GM21423 (cell line): ENCODE data around the gene TBC1D2.

Experiments used
- ATAC-seq: cut with Tn5 transposase; IDR thresholded peaks from one replicate; pipeline ENCODE4 v1.9.1; 2021; ENCODE audit warnings: mild to moderate bottlenecking, moderate library complexity; ENCODE audit not compliant: unreplicated experiment

Gene TBC1D2

GRCh38 chr9:98219364-98219716 lies 36.1 kb downstream of the TBC1D2 start:
- no peak for ATAC-seq

- no peak for ATAC-seq
These were observed 36.7 kb downstream of the TBC1D2 start for GRCh38 chr9:98218562-98219363.

- ATAC-seq = no peak
These were observed 38.2 kb downstream of the TBC1D2 start for GRCh38 chr9:98217255-98217654.

GRCh38 chr9:98216391-98216790 lies 39.1 kb downstream of the TBC1D2 start:
- ATAC-seq = no peak

- no peak for ATAC-seq
These were observed 39.6 kb downstream of the TBC1D2 start for GRCh38 chr9:98215821-98216220.

GRCh38 chr9:98215271-98215670 lies 40.2 kb downstream of the TBC1D2 start:
- ATAC-seq = no peak

GRCh38 chr9:98214811-98215210 lies 40.6 kb downstream of the TBC1D2 start:
- no peak for ATAC-seq

GRCh38 chr9:98211260-98211659 lies 44.2 kb downstream of the TBC1D2 start:
- ATAC-seq = no peak

- ATAC-seq = no peak
These were observed 45.0 kb downstream of the TBC1D2 start for GRCh38 chr9:98210435-98210834.

- no peak for ATAC-seq
These were observed 45.9 kb downstream of the TBC1D2 start for GRCh38 chr9:98209530-98209929.

- no peak for ATAC-seq
These were observed 46.8 kb downstream of the TBC1D2 start for GRCh38 chr9:98208635-98209034.

- no peak for ATAC-seq
These were observed 47.8 kb downstream of the TBC1D2 start for GRCh38 chr9:98207606-98208005.

GRCh38 chr9:98206754-98207153 lies 48.7 kb downstream of the TBC1D2 start:
- ATAC-seq = no peak

- no peak for ATAC-seq
These were observed 50.8 kb downstream of the TBC1D2 start for GRCh38 chr9:98204692-98205091.

GRCh38 chr9:98203153-98203552 lies 52.3 kb downstream of the TBC1D2 start:
- ATAC-seq = no peak

- no peak for ATAC-seq
These were observed 53.2 kb downstream of the TBC1D2 start for GRCh38 chr9:98202252-98202651.

- no peak for ATAC-seq
These were observed 53.7 kb downstream of the TBC1D2 start for GRCh38 chr9:98201749-98202148.

- no peak for ATAC-seq
These were observed 54.3 kb downstream of the TBC1D2 start for GRCh38 chr9:98201102-98201501.

GRCh38 chr9:98199388-98200033 lies 55.9 kb downstream of the TBC1D2 start:
- ATAC-seq = no peak

- ATAC-seq = no peak
These were observed 59.8 kb downstream of the TBC1D2 start for GRCh38 chr9:98195671-98196070.

GRCh38 chr9:98193336-98193944 lies 62.0 kb downstream of the TBC1D2 start:
- ATAC-seq = no peak
